Natural killer cell (primary cell): ENCODE results near the gene GRIN3B. TPM values are rescaled to one million over a fixed set of nuclear protein-coding genes. Genes with fewer than 3 reads are reported as not detected.

Experiments used
- ATAC-seq, 3 donors: fragments of 150-1000 bp in 2 of 3; fragments of 200-7000 bp in 1 of 3; cut with Tn5 transposase; 1 replicate in 1 of 3; 2 replicates in 2 of 3; pipeline ENCODE4 v1.10.0; 2021; ENCODE audit warnings: mild to moderate bottlenecking in 2 of 3, moderate library complexity in 2 of 3
- DNase-seq, 2 donors: peaks; one replicate each; pipeline versions ENCODE4 v3.0.0 to v3.0.0-alpha.2; 2013 to 2021; ENCODE audit warnings: mixed read lengths in 1 of 2
- H3K27ac ChIP-seq: one replicate; pipeline ENCODE4 v1.5.1; 2013; ENCODE audit warnings: mild to moderate bottlenecking, low read length
- H3K27me3 ChIP-seq: one replicate; pipeline ENCODE4 v1.6.1; 2013; ENCODE audit warnings: low read length; ENCODE audit not compliant: control insufficient read depth, insufficient read depth
- H3K36me3 ChIP-seq: one replicate; pipeline ENCODE4 v1.6.1; 2013; ENCODE audit warnings: low read length; ENCODE audit not compliant: control insufficient read depth, insufficient read depth
- H3K4me1 ChIP-seq: one replicate; pipeline ENCODE4 v1.6.1; 2013; ENCODE audit warnings: low read length; ENCODE audit not compliant: control insufficient read depth, insufficient read depth
- H3K4me3 ChIP-seq: one replicate; pipeline ENCODE4 v1.5.1; 2013; ENCODE audit warnings: low read length
- H3K9me3 ChIP-seq: one replicate; pipeline ENCODE4 v1.6.1; 2013; ENCODE audit warnings: low read length; ENCODE audit not compliant: control insufficient read depth, insufficient read depth
- H3K27ac Mint-ChIP-seq, 2 donors: one replicate each; pipeline ENCODE4 v1.8.0; 2022; ENCODE audit warnings: mild to moderate bottlenecking in 2 of 2, mixed read lengths in 2 of 2, moderate library complexity in 1 of 2
- H3K27me3 Mint-ChIP-seq, 2 donors: one replicate each; pipeline ENCODE4 v1.8.0; 2022; ENCODE audit warnings: low read depth in 2 of 2, mixed read lengths in 2 of 2
- H3K36me3 Mint-ChIP-seq: one replicate; pipeline ENCODE4 v1.8.0; 2022; ENCODE audit warnings: mixed read lengths
- H3K4me1 Mint-ChIP-seq, 2 donors: one replicate each; pipeline ENCODE4 v1.8.0; 2022; ENCODE audit warnings: mixed read lengths in 2 of 2
- H3K4me3 Mint-ChIP-seq: one replicate; pipeline ENCODE4 v1.8.0; 2022; ENCODE audit warnings: mild to moderate bottlenecking, moderate library complexity, mixed read lengths
- H3K9me3 Mint-ChIP-seq, 2 donors: one replicate each; pipeline ENCODE4 v1.8.0; 2022; ENCODE audit warnings: mixed read lengths in 2 of 2
- WGBS: methylation state at CpG from one replicate; pipeline ENCODE4 v1.1.7; 2013; ENCODE audit warnings: missing lambda C conversion rate; ENCODE audit not compliant: insufficient coverage; 5-methylcytosine and 5-hydroxymethylcytosine counted together
- intact Hi-C: fragments of 100-400 bp; cut with micrococcal nuclease; formaldehyde crosslinking; loops from one replicate; pipeline ENCODE4 v1.14.2; 2022
- total RNA-seq, 4 donors: library from RNA; stranded (reverse); fragments of 120-200 nt in 1 of 4; gene quantifications; one replicate each; pipeline versions ENCODE4 v1.2.3 to v1.2.4, GENCODE V29; 2013 to 2022
- TF ChIP-seq, protein P1 (sequence below): fragments of 200-600 bp; IDR thresholded peaks from one replicate; pipeline ENCODE4 v1.8.0; 2022; ENCODE audit warnings: antibody characterized with exemption

Gene GRIN3B, protein sequence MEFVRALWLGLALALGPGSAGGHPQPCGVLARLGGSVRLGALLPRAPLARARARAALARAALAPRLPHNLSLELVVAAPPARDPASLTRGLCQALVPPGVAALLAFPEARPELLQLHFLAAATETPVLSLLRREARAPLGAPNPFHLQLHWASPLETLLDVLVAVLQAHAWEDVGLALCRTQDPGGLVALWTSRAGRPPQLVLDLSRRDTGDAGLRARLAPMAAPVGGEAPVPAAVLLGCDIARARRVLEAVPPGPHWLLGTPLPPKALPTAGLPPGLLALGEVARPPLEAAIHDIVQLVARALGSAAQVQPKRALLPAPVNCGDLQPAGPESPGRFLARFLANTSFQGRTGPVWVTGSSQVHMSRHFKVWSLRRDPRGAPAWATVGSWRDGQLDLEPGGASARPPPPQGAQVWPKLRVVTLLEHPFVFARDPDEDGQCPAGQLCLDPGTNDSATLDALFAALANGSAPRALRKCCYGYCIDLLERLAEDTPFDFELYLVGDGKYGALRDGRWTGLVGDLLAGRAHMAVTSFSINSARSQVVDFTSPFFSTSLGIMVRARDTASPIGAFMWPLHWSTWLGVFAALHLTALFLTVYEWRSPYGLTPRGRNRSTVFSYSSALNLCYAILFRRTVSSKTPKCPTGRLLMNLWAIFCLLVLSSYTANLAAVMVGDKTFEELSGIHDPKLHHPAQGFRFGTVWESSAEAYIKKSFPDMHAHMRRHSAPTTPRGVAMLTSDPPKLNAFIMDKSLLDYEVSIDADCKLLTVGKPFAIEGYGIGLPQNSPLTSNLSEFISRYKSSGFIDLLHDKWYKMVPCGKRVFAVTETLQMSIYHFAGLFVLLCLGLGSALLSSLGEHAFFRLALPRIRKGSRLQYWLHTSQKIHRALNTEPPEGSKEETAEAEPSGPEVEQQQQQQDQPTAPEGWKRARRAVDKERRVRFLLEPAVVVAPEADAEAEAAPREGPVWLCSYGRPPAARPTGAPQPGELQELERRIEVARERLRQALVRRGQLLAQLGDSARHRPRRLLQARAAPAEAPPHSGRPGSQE
- under 1 TPM in 2 of 3 donors, not detected in 1; 0.09 to 0.15 TPM for total RNA-seq
- not detected for total RNA-seq (2013)

DNA sequence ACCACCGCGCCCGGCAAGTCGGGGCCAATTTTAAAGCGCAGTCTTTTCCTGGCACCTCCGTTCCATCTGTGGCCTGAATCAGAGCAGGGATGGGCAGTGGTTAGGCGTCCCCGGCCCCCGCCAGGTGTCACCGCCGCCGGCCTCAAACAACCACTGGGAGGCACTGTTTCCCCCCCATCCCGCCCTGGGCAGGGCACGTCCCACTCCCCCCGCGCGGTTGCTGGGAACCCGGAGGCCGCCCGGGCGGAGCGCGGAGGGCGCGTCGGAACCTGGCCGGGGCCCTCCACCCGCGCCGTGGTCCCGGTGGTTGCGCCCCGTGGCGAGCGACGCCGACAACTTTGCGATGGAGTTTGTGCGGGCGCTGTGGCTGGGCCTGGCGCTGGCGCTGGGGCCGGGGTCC, at the start of gene GRIN3B:
Gene GRIN3B (plus strand): TSS at position 325 of the 400 bp plus-strand sequence. CDS start 19 bp downstream, at position 344.
- peak within 1 kb of the TSS in 1 of 2 donors; percentile 16 for H3K27ac Mint-ChIP-seq
- DNase-seq (peak in 1 of 2 donors; percentile 78), ATAC-seq (peak in 1 of 3 donors; percentile 12)
- H3K9me3 ChIP-seq: no peaks in the 10 kb centered on the region
- H3K4me3 ChIP-seq: no peak within 1 kb of the TSS
- H3K4me1 ChIP-seq: peaks cover 34% of the 10 kb centered on the region
- H3K36me3 Mint-ChIP-seq: no peaks in the 10 kb centered on the region
- under 1% methylated on average over 43 of the region's 43 CpGs for WGBS
- no peaks in the 10 kb centered on the region for H3K36me3 ChIP-seq
- peaks cover 30% of the 10 kb centered on the region for H3K27me3 ChIP-seq
- no peak within 1 kb of the TSS for H3K4me3 Mint-ChIP-seq
- TF ChIP-seq, protein P1, sequence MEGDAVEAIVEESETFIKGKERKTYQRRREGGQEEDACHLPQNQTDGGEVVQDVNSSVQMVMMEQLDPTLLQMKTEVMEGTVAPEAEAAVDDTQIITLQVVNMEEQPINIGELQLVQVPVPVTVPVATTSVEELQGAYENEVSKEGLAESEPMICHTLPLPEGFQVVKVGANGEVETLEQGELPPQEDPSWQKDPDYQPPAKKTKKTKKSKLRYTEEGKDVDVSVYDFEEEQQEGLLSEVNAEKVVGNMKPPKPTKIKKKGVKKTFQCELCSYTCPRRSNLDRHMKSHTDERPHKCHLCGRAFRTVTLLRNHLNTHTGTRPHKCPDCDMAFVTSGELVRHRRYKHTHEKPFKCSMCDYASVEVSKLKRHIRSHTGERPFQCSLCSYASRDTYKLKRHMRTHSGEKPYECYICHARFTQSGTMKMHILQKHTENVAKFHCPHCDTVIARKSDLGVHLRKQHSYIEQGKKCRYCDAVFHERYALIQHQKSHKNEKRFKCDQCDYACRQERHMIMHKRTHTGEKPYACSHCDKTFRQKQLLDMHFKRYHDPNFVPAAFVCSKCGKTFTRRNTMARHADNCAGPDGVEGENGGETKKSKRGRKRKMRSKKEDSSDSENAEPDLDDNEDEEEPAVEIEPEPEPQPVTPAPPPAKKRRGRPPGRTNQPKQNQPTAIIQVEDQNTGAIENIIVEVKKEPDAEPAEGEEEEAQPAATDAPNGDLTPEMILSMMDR: no peak
- H3K4me1 Mint-ChIP-seq: peaks cover 7 to 16% of the 10 kb centered on the region in 2 donors
- H3K27me3 Mint-ChIP-seq: peaks cover 16 to 27% of the 10 kb centered on the region in 2 donors
- no peak within 1 kb of the TSS for H3K27ac ChIP-seq
- no peaks in the 10 kb centered on the region for H3K9me3 Mint-ChIP-seq
- intact Hi-C loops: no loop called here

DNA sequence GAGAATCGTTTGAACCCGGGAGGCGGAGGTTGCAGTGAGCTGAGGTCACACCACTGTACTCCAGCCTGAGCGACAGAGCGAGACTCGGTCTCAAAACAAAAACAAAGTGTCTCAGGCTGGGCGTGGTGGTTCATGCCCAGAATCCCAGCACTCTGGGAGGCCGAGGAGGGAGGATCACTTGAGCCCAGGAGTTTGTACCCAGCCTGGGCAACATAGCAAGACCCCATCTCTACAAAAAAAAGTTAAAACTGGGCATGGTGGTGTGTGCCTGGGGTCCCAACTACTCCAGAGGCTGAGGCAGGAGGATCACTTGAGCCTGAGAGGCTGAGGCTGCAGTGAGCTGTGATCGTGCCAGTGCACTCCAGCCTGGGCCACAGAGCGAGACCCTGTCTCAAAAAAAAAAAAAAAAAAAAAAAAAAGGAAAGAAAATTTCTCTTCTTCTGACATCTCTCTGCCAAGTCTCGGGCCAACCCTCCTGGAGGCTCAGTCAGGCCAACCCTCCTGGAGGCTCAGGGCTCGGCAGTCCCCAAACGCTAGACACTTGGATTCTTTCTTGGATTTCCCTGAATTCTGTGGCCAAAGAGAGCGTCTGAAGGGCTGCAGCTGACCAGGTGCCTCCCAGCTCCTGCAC, 48.1 kb upstream of the GRIN3B start:
- ATAC-seq (no peak), DNase-seq (no peak)
- Mint-ChIP-seq H3K36me3 (no peaks in the 10 kb centered on the region), H3K27ac (no peak overlapping the region), H3K4me3 (peak overlapping the region; percentile 17), H3K27me3 (no peaks in the 10 kb centered on the region), H3K9me3 (no peaks in the 10 kb centered on the region), H3K4me1 (peaks cover 0 to 11% of the 10 kb centered on the region in 2 donors)
- H3K36me3 ChIP-seq: no peaks in the 10 kb centered on the region
- TF ChIP-seq, protein P1: no peak
- intact Hi-C loops: no loop called here
- WGBS: 81% methylated on average over 14 of the region's 14 CpGs
- no peaks in the 10 kb centered on the region for H3K27me3 ChIP-seq
- H3K9me3 ChIP-seq: no peaks in the 10 kb centered on the region
- peaks cover 39% of the 10 kb centered on the region for H3K4me1 ChIP-seq
- H3K4me3 ChIP-seq: no peak overlapping the region
- H3K27ac ChIP-seq: no peak overlapping the region

DNA sequence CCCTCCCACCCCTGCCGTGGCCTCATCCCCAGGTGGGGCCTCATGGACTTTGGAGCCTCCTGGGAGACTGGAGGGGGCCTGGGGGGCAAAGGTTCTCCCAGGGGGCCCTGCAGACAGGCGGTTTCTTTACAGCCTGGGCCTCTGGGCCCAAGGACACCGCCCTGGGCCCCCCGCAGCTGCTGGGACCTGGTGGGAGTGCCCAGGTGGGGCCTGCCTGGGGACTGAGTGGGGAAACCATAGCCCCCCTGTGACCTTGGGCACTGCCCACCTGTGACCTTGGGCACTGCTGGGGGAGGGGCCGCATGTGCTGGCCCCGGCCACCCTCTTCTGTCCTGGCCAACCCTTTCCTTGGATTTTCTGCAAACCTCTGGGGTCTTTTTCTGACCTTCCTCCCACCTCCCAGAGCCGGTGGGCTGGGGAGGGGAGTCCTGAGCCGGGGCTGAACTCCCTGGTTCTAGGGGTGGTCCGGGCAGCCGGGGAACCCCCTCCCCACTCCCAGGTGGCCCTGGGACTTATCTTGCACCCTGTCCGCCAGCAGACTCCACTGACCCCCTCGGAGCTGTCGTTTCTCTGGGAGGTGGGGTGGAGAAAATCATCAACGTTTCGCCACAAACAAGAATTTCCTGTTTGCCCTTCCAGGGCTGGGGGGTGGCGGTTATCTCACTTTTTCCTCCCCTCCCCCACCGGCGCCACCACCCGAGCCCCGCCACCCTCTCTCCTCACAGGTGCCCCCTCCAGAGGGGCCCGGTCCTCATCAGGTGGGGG, 47.4 kb upstream of the GRIN3B start:
- Mint-ChIP-seq H3K9me3 (no peaks in the 10 kb centered on the region), H3K27me3 (no peaks in the 10 kb centered on the region), H3K27ac (peak overlapping the region in 1 of 2 donors; percentile 85), H3K4me1 (peaks cover 0 to 11% of the 10 kb centered on the region in 2 donors), H3K36me3 (no peaks in the 10 kb centered on the region), H3K4me3 (peak overlapping the region; percentile 63)
- Histone ChIP-seq H3K4me1 (peaks cover 34% of the 10 kb centered on the region), H3K4me3 (peak overlapping the region; percentile 37), H3K27me3 (no peaks in the 10 kb centered on the region), H3K9me3 (no peaks in the 10 kb centered on the region), H3K27ac (peak overlapping the region; percentile 31), H3K36me3 (no peaks in the 10 kb centered on the region)
- intact Hi-C loops: no loop called here
- ATAC-seq (peak in 2 of 3 donors; percentile 38 to 58), DNase-seq (no peak)
- 25% methylated on average over 10 of the region's 21 CpGs for WGBS
- TF ChIP-seq, protein P1: no peak
